ENCODE data around the gene UNC93B1.
"Not testable (repeated sequence)": the region's sequence is repeated elsewhere in the genome, so short reads cannot be mapped to it uniquely, and the experiment has no call there.

- TF ChIP-seq CTCF (IDR thresholded peaks at IDR 0.05; ENCODE audit: insufficient read depth, low read length); GABPA (IDR thresholded peaks at IDR 0.05; ENCODE audit: low read depth): not testable (repeated sequence)
Measured at GRCh38 chr11:67993821-67994220, 10.1 kb downstream of the UNC93B1 start.

All from HL-60 (cell line).